GM18909 (cell line): ENCODE data around the gene ZBTB4.
"Not testable (repeated sequence)": the region's sequence is repeated elsewhere in the genome, so short reads cannot be mapped to it uniquely, and the experiment has no call there.

Source experiments
- ATAC-seq: cut with Tn5 transposase; IDR thresholded peaks from one replicate; pipeline ENCODE4 v1.9.1; 2021; ENCODE audit warnings: mild to moderate bottlenecking; ENCODE audit not compliant: unreplicated experiment, poor library complexity

Gene ZBTB4

DNA sequence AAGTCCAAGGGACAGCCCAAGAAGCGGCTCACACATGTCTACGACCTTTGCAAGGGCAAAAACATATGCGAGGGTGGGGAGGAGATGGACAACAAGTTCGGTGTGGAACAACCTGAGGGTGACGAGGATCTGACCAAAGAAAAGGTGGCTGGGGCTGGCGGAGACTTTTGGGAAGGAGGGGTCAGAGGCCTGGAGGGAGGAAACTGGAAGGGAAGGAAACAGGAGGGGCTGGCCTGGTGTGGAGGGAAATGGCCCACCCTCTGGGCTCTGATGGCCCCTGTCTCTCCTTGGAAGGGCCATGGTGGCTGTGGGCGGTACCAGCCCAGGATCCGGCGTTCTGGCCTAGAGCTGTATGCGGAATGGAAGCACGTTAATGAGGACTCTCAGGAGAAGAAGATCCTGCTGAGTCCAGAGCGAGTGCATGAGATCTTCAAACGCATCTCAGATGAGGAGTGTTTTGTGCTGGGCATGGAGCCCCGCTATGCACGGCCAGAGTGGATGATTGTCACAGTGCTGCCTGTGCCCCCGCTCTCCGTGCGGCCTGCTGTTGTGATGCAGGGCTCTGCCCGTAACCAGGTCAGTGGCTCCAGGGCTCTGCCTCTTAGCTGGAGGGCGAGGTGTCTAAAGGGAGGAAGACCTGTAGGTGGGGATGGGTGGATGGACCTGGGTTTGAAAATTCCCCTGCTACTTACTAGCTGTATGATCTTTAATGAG lies 17.2 kb upstream of the ZBTB4 start:
- ATAC-seq = no peak

DNA sequence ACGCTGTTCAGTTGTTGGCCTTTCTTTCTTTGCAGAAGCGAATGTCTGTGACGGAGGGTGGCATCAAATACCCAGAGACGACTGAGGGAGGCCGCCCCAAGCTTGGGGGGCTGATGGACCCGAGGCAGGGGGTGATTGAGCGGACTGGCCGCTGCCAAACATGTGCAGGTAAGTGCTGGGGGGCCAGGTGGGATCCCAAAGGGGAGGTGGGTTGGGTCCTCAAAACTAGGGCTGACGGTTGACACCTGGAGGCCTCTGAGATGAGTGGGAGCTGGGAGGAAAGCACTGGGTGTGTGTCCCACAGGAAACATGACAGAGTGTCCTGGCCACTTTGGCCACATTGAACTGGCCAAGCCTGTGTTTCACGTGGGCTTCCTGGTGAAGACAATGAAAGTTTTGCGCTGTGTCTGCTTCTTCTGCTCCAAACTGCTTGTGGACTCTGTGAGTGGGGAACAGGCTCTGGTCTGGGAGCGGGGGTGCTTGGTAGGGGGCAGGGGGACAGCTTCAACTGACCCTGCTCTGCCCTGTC lies 16.5 kb upstream of the ZBTB4 start:
- ATAC-seq = no peak

DNA sequence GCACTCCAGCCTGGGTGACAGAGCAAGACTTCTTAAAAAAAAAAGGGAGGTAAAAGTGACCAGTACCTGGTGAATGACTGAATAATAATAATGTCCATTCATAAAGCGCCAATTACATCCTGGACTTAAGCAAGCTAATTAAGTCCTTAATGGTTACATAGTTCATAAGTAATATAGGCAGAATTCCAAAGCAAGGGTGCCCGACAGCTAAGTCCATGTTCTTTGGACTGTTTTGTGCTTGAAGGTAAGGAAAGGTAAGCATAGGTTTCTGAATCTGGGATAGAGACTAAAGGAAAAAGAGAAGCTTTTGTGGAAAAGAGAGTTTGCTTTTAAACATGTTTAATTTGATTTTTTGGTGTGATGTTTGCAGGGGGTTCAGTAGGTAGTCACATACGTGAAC lies 14.5 kb upstream of the ZBTB4 start:
- ATAC-seq = no peak

GRCh38 chr17:7491583-7491982 lies 12.2 kb upstream of the ZBTB4 start:
- ATAC-seq = no peak

GRCh38 chr17:7490144-7490543 lies 10.7 kb upstream of the ZBTB4 start:
- ATAC-seq = no peak

DNA sequence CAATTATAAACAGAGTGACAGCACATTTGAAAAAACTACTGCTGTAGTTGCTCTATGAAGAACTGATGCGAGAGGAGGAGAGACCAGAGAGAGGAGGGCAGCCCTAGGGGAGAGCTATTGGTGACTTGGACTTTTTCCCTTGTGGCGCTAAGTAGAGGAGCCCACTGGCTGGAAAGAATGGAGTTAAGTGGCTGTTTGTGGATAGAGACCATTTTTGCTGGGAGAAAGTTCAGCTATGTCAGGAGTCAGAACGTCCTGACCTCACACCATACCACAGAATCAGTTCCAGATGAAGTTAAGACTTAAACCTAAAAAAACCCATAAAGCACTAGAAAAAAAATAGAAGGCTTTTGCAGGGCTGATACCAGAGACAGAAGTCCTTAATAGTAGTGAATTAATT lies 6.8 kb upstream of the ZBTB4 start:
- no peak for ATAC-seq

- ATAC-seq = no peak
Observed at GRCh38 chr17:7484919-7485377, 5.5 kb upstream of the ZBTB4 start.

DNA sequence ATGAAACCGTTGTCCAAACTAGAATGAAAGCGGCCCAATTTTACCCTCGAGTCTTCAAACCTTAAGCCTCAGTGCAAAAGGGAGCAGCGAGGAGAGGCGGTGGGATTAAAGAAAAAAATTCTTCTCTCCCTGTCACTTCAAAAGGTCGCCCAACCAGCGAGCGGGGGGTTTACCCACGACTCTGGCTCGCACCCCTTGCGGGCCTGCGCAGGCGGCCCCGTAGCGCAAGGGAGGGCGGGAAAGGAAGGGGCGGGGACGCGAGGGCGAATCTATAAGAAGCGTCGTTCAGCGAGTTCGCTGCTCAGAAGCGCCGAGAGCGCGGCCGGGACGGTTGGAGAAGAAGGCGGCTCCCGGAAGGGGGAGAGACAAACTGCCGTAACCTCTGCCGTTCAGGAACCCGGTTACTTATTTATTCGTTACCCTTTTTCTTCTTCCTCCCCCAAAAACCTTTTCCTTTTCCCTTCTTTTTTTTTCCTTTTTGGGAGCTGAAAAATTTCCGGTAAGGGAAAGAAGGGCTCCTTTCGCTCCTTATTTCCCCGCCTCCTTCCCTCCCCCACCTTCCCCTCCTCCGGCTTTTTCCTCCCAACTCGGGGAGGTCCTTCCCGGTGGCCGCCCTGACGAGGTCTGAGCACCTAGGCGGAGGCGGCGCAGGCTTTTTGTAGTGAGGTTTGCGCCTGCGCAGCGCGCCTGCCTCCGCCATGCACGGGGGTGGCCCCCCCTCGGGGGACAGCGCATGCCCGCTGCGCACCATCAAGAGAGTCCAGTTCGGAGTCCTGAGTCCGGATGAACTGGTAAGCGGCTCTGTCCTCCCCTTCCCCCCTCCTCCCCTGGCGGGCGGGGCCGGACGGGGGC lies 4.9 kb upstream of the ZBTB4 start, which contains the start of gene POLR2A:
TSS of gene POLR2A (plus strand) at position 300 of the 852 bp plus-strand sequence.
- ATAC-seq = peak; percentile 64

GRCh38 chr17:7483255-7484066 lies 4.0 kb upstream of the ZBTB4 start:
- peak; percentile 41 for ATAC-seq

GRCh38 chr17:7482742-7483088 lies 3.3 kb upstream of the ZBTB4 start:
- ATAC-seq = not testable (repeated sequence)

DNA sequence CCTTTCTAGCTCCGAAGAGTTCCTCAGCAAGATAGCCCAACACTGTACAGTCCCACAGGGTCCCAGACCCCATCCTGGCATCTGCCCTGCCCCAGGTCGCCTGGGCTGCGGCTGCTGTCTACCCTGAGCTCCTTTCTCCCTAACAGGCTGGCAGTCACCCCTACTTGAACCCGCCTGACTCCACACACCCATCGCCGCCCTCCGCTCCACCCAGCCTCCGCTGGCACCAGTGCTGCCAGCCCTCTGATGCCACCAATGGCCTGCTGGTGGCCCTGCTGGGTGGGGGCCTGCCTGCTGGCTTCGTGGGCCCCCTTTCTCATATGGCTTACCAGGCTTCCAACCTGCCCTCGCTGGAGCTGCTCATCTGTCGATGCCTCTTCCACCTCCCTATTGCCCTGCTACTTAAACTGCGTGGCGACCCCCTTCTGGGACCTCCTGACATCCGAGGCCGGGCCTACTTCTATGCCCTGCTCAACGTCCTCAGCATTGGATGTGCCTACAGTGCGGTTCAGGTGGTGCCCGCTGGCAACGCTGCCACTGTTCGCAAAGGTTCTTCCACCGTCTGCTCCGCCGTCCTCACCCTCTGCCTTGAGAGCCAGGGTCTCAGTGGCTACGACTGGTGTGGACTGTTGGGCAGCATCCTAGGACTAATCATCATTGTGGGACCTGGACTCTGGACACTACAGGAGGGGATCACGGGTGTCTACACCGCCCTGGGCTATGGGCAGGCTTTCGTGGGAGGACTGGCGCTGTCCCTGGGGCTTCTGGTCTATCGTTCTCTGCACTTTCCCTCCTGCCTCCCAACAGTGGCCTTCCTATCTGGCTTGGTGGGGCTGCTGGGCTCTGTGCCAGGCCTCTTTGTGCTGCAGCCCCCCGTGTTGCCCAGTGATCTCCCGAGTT lies 2.7 kb upstream of the ZBTB4 start:
- not testable (repeated sequence) for ATAC-seq

GRCh38 chr17:7481275-7481674 lies 1.8 kb upstream of the ZBTB4 start, which contains the start of gene SLC35G6:
TSS of gene SLC35G6 (plus strand) at chr17:7481446. CDS start at chr17:7481517, 71 bp downstream.
- not testable (repeated sequence) for ATAC-seq

DNA sequence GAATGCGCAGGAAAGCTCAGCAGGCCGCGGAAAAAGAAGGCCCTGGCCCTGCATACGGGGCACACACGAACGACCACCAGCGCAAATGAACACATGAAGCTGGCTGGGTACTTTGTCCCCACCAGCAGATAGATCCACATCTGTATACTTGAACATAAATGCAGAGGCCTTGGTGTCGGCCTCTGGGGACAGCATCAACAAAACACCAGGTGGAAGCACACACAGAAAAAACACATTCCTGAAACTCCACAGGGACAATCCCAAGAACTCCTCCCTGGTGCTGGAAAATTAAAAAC lies 606 bp upstream of the ZBTB4 start:
- ATAC-seq = no peak

DNA sequence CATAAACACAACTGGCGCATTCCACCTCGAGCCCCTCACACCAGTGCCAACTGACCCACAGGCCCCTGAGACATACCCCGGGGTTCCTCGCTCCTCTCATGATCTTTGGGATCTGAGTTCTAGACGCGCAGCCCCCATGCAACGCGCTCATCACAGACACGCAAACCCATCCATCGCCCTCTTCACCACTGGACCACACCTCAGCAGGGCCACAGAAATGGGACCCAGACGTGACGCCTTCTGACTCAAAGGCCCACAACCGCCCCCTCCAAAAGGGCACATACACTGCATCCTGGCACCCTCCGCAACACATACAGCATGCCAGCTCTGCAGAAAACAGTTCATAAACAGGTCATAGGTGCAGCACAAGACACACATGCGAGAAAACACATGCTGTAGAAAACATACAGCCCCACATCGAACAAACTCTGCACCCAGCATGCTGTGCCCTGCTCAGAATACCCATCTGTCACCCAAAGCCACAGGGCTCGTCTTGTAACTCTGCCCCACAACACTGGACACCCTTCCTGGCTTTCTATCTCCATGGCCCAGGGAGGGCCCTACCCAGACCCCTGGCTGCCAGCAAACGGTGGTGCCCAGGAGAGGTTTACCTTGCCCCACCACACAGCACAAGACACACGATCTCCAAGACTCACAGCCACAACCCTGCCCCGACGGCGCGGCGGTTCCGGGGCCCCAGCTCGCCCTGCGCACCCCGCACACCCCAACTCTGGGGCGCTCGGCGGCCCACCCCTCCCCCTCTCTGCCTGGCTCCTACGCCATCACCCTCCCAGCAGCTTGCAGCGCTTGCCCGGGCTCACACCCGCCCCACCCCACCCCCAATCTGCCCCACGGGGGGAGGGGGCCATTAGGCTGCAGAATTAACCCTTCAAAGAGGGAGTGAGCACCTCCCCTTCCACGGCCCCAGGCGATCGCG lies 887 bp downstream of the ZBTB4 start:
- ATAC-seq = no peak

DNA sequence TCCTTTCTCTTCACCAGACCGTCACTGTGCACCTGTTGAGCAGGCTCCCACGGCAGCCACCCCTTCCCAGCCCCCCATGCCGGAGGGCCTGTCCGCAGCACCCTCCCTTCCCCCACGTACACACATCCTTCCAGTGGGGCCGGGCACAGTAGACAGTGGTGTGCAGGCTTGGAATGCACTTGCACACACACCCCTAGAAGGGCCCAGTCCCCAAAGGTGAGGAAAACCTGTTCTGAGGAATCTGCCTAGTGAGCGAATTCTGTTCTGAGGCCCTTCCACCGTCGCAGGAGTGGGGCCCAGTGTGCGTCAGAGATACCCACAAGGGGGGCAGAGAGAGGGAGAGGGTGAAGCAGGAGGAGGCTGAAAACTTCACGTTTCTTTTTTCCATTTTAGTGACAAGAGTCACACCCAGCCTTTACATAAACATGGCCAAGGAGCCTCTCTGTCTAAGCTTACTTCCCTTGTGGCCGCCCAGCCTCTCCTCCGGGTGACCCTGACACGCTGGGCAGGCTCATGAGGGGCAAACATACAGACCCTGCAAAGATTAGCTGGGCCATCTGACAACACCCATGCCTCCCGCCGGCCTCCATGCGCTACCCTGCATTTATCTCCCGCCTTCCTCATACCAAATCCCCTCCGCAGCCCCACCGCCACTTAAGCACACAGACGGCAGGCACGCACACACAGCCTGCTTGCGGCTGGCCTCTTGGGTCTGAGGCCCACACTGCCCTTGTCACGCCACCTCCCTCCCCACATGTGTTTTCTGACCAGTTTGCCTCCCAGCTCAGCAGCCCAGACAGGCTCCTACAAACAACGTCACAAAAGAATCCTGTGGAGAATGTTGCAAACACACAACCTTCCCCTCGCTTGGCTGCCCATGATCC lies 1.8 kb downstream of the ZBTB4 start:
- ATAC-seq = no peak

DNA sequence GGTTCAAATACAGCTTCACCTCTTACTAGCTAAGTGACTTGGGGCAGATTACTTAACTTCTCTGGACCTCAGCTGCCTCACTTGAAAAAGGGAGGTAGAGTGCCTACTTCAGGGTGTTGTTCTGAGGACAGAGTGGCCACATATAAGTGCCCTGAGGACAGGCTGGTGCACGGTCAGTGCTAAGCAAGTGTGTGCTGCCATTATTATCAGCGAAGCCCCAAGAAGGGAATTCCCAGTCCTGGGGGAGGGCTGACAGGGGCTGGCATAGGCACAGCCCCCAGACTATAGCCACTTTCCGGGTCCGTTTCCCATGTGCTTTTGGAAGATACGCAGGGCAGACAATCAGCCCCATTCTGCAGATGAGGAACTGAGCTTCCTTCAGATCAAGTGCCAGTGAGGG lies 2.5 kb downstream of the ZBTB4 start:
- no peak for ATAC-seq

DNA sequence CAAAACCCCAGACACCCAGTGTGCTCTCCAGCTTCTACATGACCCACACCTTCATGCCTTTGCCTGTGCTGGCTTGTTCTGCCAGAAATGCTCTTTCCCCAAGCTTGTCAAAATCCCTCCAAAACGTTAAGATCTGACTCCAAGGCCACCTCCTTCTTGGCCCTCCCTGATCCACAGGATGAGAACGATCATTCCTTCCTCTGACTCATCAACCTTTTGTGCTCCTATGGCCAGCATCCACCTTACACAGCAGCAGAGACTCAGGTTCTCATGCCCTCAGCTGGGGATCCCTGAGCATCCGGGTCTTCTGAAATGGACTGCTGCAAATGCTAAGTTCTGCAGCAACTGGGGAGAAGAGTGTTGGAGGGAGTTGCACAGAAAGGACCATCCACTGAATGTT lies 2.9 kb downstream of the ZBTB4 start:
- no peak for ATAC-seq
